Progenitor cell of endocrine pancreas (in vitro differentiated cells): Measurements from ENCODE around the gene ZNF222. TPM values are rescaled to one million over a fixed set of nuclear protein-coding genes. Genes with fewer than 3 reads are reported as not detected.

ENCODE experiments used
- DNase-seq: peaks from one replicate; pipeline ENCODE4 v3.0.0; 2021; ENCODE audit warnings: low spot score; ENCODE audit not compliant: unreplicated experiment
- H3K27ac Mint-ChIP-seq: 2 replicates; pipeline ENCODE4 v1.8.0; 2021; ENCODE audit warnings: mild to moderate bottlenecking, moderate library complexity, mixed read lengths
- H3K27me3 Mint-ChIP-seq: 2 replicates; pipeline ENCODE4 v1.8.0; 2021; ENCODE audit warnings: mixed read lengths
- H3K36me3 Mint-ChIP-seq: 2 replicates; pipeline ENCODE4 v1.8.0; 2022; ENCODE audit warnings: mixed read lengths; ENCODE audit not compliant: insufficient read depth
- H3K4me1 Mint-ChIP-seq: 2 replicates; pipeline ENCODE4 v1.8.0; 2021; ENCODE audit warnings: low read depth, mixed read lengths
- H3K4me3 Mint-ChIP-seq: 2 replicates; pipeline ENCODE4 v1.8.0; 2021; ENCODE audit warnings: low read depth, mild to moderate bottlenecking, moderate library complexity, mixed read lengths
- H3K9me3 Mint-ChIP-seq: 2 replicates; pipeline ENCODE4 v1.8.0; 2021; ENCODE audit warnings: low read depth, mixed read lengths
- total RNA-seq: library from RNA; stranded (reverse); gene quantifications from 2 replicates; pipeline ENCODE4 v1.2.1, GENCODE V29; 2021
- TF ChIP-seq, protein P1 (sequence below): fragments of 200-600 bp; sonication (generic); IDR thresholded peaks from one replicate; pipeline ENCODE4 v1.5.0; 2021; ENCODE audit warnings: antibody characterized with exemption, mild to moderate bottlenecking; ENCODE audit not compliant: unreplicated experiment

Gene ZNF222
- total RNA-seq, 1 donor from 2014 or later: 10.0 TPM

- TF ChIP-seq, protein P1, sequence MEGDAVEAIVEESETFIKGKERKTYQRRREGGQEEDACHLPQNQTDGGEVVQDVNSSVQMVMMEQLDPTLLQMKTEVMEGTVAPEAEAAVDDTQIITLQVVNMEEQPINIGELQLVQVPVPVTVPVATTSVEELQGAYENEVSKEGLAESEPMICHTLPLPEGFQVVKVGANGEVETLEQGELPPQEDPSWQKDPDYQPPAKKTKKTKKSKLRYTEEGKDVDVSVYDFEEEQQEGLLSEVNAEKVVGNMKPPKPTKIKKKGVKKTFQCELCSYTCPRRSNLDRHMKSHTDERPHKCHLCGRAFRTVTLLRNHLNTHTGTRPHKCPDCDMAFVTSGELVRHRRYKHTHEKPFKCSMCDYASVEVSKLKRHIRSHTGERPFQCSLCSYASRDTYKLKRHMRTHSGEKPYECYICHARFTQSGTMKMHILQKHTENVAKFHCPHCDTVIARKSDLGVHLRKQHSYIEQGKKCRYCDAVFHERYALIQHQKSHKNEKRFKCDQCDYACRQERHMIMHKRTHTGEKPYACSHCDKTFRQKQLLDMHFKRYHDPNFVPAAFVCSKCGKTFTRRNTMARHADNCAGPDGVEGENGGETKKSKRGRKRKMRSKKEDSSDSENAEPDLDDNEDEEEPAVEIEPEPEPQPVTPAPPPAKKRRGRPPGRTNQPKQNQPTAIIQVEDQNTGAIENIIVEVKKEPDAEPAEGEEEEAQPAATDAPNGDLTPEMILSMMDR: no peak
- Mint-ChIP-seq H3K27me3 (no peaks in the 10 kb centered on the region), H3K36me3 (peaks cover 64% of the 10 kb centered on the region), H3K27ac (no peak overlapping the region), H3K4me1 (peaks cover 7% of the 10 kb centered on the region), H3K9me3 (peaks cover 52% of the 10 kb centered on the region), H3K4me3 (no peak overlapping the region)
- no peak for DNase-seq
These were observed 17.7 kb upstream of the ZNF222 start for GRCh38 chr19:44007473-44007872.

- TF ChIP-seq, protein P1: no peak
- Mint-ChIP-seq H3K27me3 (no peaks in the 10 kb centered on the region), H3K9me3 (peaks cover 71% of the 10 kb centered on the region), H3K4me1 (no peaks in the 10 kb centered on the region), H3K36me3 (peaks cover 72% of the 10 kb centered on the region), H3K27ac (no peak overlapping the region), H3K4me3 (no peak overlapping the region)
- DNase-seq: no peak
These were observed 14.7 kb upstream of the ZNF222 start for GRCh38 chr19:44010468-44010867.

GRCh38 chr19:44019498-44019897 lies 5.7 kb upstream of the ZNF222 start:
- DNase-seq: no peak
- Mint-ChIP-seq H3K27ac (no peak overlapping the region), H3K4me3 (no peak overlapping the region), H3K27me3 (peaks cover 29% of the 10 kb centered on the region), H3K9me3 (peaks cover 12% of the 10 kb centered on the region), H3K36me3 (no peaks in the 10 kb centered on the region), H3K4me1 (no peaks in the 10 kb centered on the region)
- TF ChIP-seq, protein P1: no peak

DNA sequence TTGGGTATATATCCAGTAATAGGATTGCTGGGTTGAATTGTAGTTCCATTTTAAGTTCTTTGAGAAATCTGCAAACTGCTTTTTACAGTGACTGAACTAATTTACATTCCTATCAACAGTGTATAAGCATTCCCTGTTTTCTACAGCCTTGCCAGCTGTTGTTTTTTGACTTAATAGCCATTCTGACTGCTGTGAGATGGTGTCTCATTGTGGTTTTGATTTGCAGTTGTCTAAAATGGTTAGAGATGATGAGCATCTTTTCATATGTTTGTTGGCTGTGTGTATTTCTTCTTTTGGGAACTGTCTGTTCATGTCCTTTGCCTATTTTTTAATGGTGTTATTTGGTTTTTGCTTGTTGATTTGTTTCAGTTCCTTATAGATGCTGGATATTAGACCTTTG lies 4.0 kb upstream of the ZNF222 start:
- H3K27me3 Mint-ChIP-seq: peaks cover 29% of the 10 kb centered on the region
- no peak for DNase-seq
- H3K9me3 Mint-ChIP-seq: peaks cover 4% of the 10 kb centered on the region
- H3K36me3 Mint-ChIP-seq: peaks cover 5% of the 10 kb centered on the region
- peaks cover 12% of the 10 kb centered on the region for H3K4me1 Mint-ChIP-seq
- no peak overlapping the region for H3K27ac Mint-ChIP-seq
- TF ChIP-seq, protein P1: no peak
- no peak overlapping the region for H3K4me3 Mint-ChIP-seq

DNA sequence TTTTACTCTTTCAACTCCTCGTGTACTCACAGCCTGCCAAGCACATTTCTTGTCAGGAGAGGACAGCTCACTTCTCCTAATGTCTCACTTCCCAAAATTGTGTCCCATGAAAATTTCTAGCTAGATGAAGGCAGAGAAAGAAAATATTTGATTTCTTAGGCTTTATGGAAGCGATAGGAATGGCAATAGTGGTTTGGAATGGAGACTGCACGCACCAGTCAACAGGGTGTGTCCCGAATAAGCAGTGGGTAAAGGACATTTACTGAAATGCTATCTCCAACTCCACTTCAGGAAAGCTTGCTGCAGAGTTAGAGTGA lies 321 bp upstream of the ZNF222 start:
- DNase-seq: no peak
- peaks cover 14% of the 10 kb centered on the region for H3K9me3 Mint-ChIP-seq
- peaks cover 24% of the 10 kb centered on the region for H3K27me3 Mint-ChIP-seq
- peak overlapping the region; percentile 98 for H3K4me3 Mint-ChIP-seq
- TF ChIP-seq, protein P1: no peak
- H3K27ac Mint-ChIP-seq: peak overlapping the region; percentile 98
- H3K4me1 Mint-ChIP-seq: peaks cover 15% of the 10 kb centered on the region
- H3K36me3 Mint-ChIP-seq: peaks cover 36% of the 10 kb centered on the region
